H1 (cell line): Measurements from ENCODE around the gene LRP1. TPM values are rescaled to one million over a fixed set of nuclear protein-coding genes. Genes with fewer than 3 reads are reported as not detected.

Experiments used
- CTCF ChIA-PET: fragments of 300-600 bp; sonication (Branson Sonifier 250); formaldehyde crosslinking; loops from one replicate; lab custom pipeline; 2021; ENCODE audit not compliant: partially characterized antibody; lab: Charles Lee
- POLR2A ChIA-PET: fragments of 300-600 bp; sonication (Branson Sonifier 250); formaldehyde crosslinking; loops from one replicate; lab custom pipeline; 2021; ENCODE audit warnings: inconsistent platforms; ENCODE audit not compliant: partially characterized antibody; lab: Charles Lee
- DNase-seq, 2 experiments: peaks; one replicate each; pipeline versions ENCODE4 v3.0.0 to v3.0.0-alpha.2; 2010 to 2022; ENCODE audit warnings: low spot score in 2 of 2, low read depth in 1 of 2, mixed read lengths in 1 of 2
- FAIRE-seq: peaks from 2 replicates; lab custom pipeline; 2011; peaks lifted over from hg19 to GRCh38; lab: Jason Lieb, UNC
- H2AFZ ChIP-seq: 2 replicates; pipeline ENCODE4 v1.8.1; 2012; ENCODE audit warnings: low read length, inconsistent platforms
- H2AK5ac ChIP-seq: 2 replicates; pipeline ENCODE4 v1.6.1; 2013; ENCODE audit warnings: low read depth, low read length
- H2BK120ac ChIP-seq: replicated peaks from 2 replicates; pipeline ENCODE3; 2013; ENCODE audit warnings: low read depth, low read length, inconsistent platforms
- H2BK12ac ChIP-seq: 2 replicates; pipeline ENCODE4 v1.6.1; 2013; ENCODE audit warnings: low read depth, low read length
- H2BK15ac ChIP-seq: 2 replicates; pipeline ENCODE4 v1.6.1; 2013; ENCODE audit warnings: low read length
- H2BK20ac ChIP-seq: 2 replicates; pipeline ENCODE4 v1.6.1; 2013; ENCODE audit warnings: low read length
- H2BK5ac ChIP-seq: 2 replicates; pipeline ENCODE4 v1.6.1; 2013; ENCODE audit warnings: low read depth, low read length
- H3K14ac ChIP-seq: 2 replicates; pipeline ENCODE4 v1.6.1; 2013; ENCODE audit warnings: inconsistent platforms; ENCODE audit not compliant: insufficient read length
- H3K18ac ChIP-seq: 2 replicates; pipeline ENCODE4 v1.6.1; 2013; ENCODE audit warnings: low read length; ENCODE audit errors: extremely low read depth
- H3K23ac ChIP-seq: 2 replicates; pipeline ENCODE4 v1.6.1; 2013; ENCODE audit warnings: inconsistent platforms; ENCODE audit not compliant: insufficient read length
- H3K23me2 ChIP-seq: 2 replicates; pipeline ENCODE4 v1.6.1; 2013; ENCODE audit warnings: low read depth, low read length
- H3K27ac ChIP-seq: 2 replicates; pipeline ENCODE4 v1.6.1; 2011; ENCODE audit warnings: low read depth, low read length, inconsistent platforms
- H3K27me3 ChIP-seq, 4 experiments: replicated peaks in 1 of 4; 1 replicate in 1 of 4; 2 replicates in 3 of 4; pipeline versions ENCODE4 v1.6.1 to v1.8.1; 2011 to 2013; ENCODE audit warnings: low read length in 3 of 4, mild to moderate bottlenecking in 3 of 4, inconsistent platforms in 2 of 4, mixed read lengths in 2 of 4, moderate library complexity in 1 of 4; ENCODE audit not compliant: control insufficient read depth in 3 of 4, insufficient read depth in 3 of 4; ENCODE audit errors: extremely low read depth in 1 of 4
- H3K36me3 ChIP-seq, 4 experiments: 2 replicates each; pipeline versions ENCODE4 v1.6.1 to v1.8.1; 2011 to 2013; ENCODE audit warnings: mild to moderate bottlenecking in 4 of 4, low read length in 3 of 4, moderate library complexity in 2 of 4, control low read depth in 1 of 4, inconsistent platforms in 1 of 4; ENCODE audit not compliant: insufficient read depth in 4 of 4, control insufficient read depth in 2 of 4
- H3K4ac ChIP-seq: replicated peaks from 2 replicates; pipeline ENCODE3; 2013; ENCODE audit warnings: low read length, low read depth, mixed read lengths, inconsistent platforms; ENCODE audit not compliant: insufficient read length
- H3K4me1 ChIP-seq, 4 experiments: replicated peaks in 1 of 4; 1 replicate in 1 of 4; 2 replicates in 3 of 4; pipeline versions ENCODE4 v1.6.1 to v1.8.1; 2011 to 2013; ENCODE audit warnings: low read length in 3 of 4, inconsistent platforms in 2 of 4, mixed read lengths in 1 of 4; ENCODE audit not compliant: insufficient read depth in 4 of 4, control insufficient read depth in 3 of 4
- H3K4me2 ChIP-seq, 2 experiments: 2 replicates each; pipeline versions ENCODE4 v1.6.1 to v1.8.1; 2011 to 2013; ENCODE audit warnings: low read depth in 2 of 2, low read length in 2 of 2, control low read depth in 1 of 2, inconsistent platforms in 1 of 2, mild to moderate bottlenecking in 1 of 2; ENCODE audit not compliant: insufficient read depth in 1 of 2
- H3K4me3 ChIP-seq, 4 experiments: fragments of 200-600, 300-600 bp in 1 of 4; sonication (generic), shearing (Covaris generic), sonication (Bioruptor Twin) in 1 of 4; 2 replicates each; pipeline versions ENCODE4 v1.5.1 to v1.8.1; 2011 to 2016; ENCODE audit warnings: low read length in 4 of 4, low read depth in 3 of 4, control low read depth in 2 of 4, inconsistent platforms in 2 of 4, mild to moderate bottlenecking in 2 of 4, mixed read lengths in 1 of 4, moderate library complexity in 1 of 4; ENCODE audit not compliant: insufficient read depth in 2 of 4; ENCODE audit errors: extremely low read depth in 1 of 4
- H3K56ac ChIP-seq: replicated peaks from 2 replicates; pipeline ENCODE3; 2013; ENCODE audit warnings: low read depth, mild to moderate bottlenecking, mixed read lengths, low read length, inconsistent platforms; ENCODE audit not compliant: insufficient read length
- H3K79me1 ChIP-seq: 2 replicates; pipeline ENCODE4 v1.6.1; 2013; ENCODE audit warnings: low read depth, low read length, control low read depth
- H3K79me2 ChIP-seq, 2 experiments: 2 replicates each; pipeline versions ENCODE4 v1.6.1 to v1.8.1; 2012 to 2013; ENCODE audit warnings: low read length in 2 of 2, mild to moderate bottlenecking in 2 of 2, inconsistent platforms in 1 of 2; ENCODE audit not compliant: insufficient read depth in 2 of 2, control insufficient read depth in 1 of 2
- H3K9ac ChIP-seq, 4 experiments: replicated peaks in 1 of 4; 1 replicate in 1 of 4; 2 replicates in 3 of 4; pipeline versions ENCODE4 v1.6.1 to v1.8.1; 2011 to 2013; ENCODE audit warnings: low read depth in 3 of 4, low read length in 3 of 4, control low read depth in 2 of 4, mild to moderate bottlenecking in 2 of 4, moderate library complexity in 2 of 4, inconsistent platforms in 1 of 4; ENCODE audit errors: extremely low read depth in 1 of 4
- H3K9me3 ChIP-seq, 2 experiments: 2 replicates each; pipeline versions ENCODE4 v1.6.1 to v1.8.1; 2012 to 2013; ENCODE audit warnings: mild to moderate bottlenecking in 2 of 2, moderate library complexity in 2 of 2, control low read depth in 1 of 2, inconsistent platforms in 1 of 2, low read depth in 1 of 2, low read length in 1 of 2, mixed read lengths in 1 of 2; ENCODE audit not compliant: insufficient read depth in 2 of 2
- H4K20me1 ChIP-seq, 2 experiments: replicated peaks in 1 of 2; 2 replicates each; pipeline versions ENCODE3 to v1.8.1; 2011 to 2013; ENCODE audit warnings: inconsistent platforms in 2 of 2, low read length in 2 of 2, mild to moderate bottlenecking in 1 of 2; ENCODE audit not compliant: insufficient read depth in 2 of 2, control insufficient read depth in 1 of 2
- H4K5ac ChIP-seq: 2 replicates; pipeline ENCODE4 v1.6.1; 2013; ENCODE audit warnings: low read length, low read depth, mixed read lengths, inconsistent platforms; ENCODE audit not compliant: insufficient read length
- H4K8ac ChIP-seq: 2 replicates; pipeline ENCODE4 v1.8.0; 2013; ENCODE audit warnings: mild to moderate bottlenecking, moderate library complexity, low read length, inconsistent platforms; ENCODE audit not compliant: insufficient read depth; ENCODE audit errors: extremely low read depth
- H4K91ac ChIP-seq: replicated peaks from 2 replicates; pipeline ENCODE3; 2013; ENCODE audit warnings: low read length, mixed read lengths, inconsistent platforms; ENCODE audit not compliant: insufficient read length
- ATF3 ChIP-seq: IDR thresholded peaks from 2 replicates; pipeline ENCODE4 v1.6.1; 2011; ENCODE audit warnings: low read depth, mild to moderate bottlenecking, low read length; ENCODE audit not compliant: insufficient read depth
- BCL11A ChIP-seq, 2 experiments: IDR thresholded peaks; one replicate each; pipeline ENCODE4 v1.6.1; 2011; ENCODE audit warnings: low read depth in 2 of 2, low read length in 2 of 2, mild to moderate bottlenecking in 2 of 2
- CHD1 ChIP-seq: IDR thresholded peaks from 2 replicates; pipeline ENCODE4 v1.6.1; 2012; ENCODE audit warnings: low read depth, low read length, improper control_type of control experiment
- EP300 ChIP-seq, 2 experiments: IDR thresholded peaks; 1 replicate in 1 of 2; 2 replicates in 1 of 2; pipeline ENCODE4 v1.6.1; 2011 to 2012; ENCODE audit warnings: low read depth in 2 of 2, low read length in 2 of 2, mild to moderate bottlenecking in 2 of 2, borderline replicate concordance in 1 of 2, inconsistent platforms in 1 of 2, moderate library complexity in 1 of 2
- EZH2 ChIP-seq: fragments of 200-600 bp; sonication (generic); IDR thresholded peaks from 2 replicates; pipeline ENCODE4 v1.7.1; 2012; ENCODE audit warnings: low read depth, mild to moderate bottlenecking, moderate library complexity, low read length, inconsistent platforms; ENCODE audit not compliant: severe bottlenecking
- KDM1A ChIP-seq: fragments of 200-600, 300-600 bp; sonication (generic); IDR thresholded peaks from 2 replicates; pipeline ENCODE4 v1.7.1; 2016; ENCODE audit warnings: mild to moderate bottlenecking, low read length, borderline replicate concordance
- KDM5A ChIP-seq: fragments of 200-600 bp; IDR thresholded peaks from 2 replicates; pipeline ENCODE4 v1.7.1; 2012; ENCODE audit warnings: mild to moderate bottlenecking, low read length, inconsistent platforms, mixed read lengths
- NANOG ChIP-seq: IDR thresholded peaks from 2 replicates; pipeline ENCODE4 v1.6.1; 2011; ENCODE audit warnings: low read length, low read depth, mild to moderate bottlenecking, inconsistent platforms; ENCODE audit not compliant: insufficient read depth, poor library complexity, severe bottlenecking
- RXRA ChIP-seq: IDR thresholded peaks from 2 replicates; pipeline ENCODE4 v1.6.1; 2011; ENCODE audit warnings: low read depth, mild to moderate bottlenecking, low read length, moderate library complexity; ENCODE audit not compliant: insufficient read depth
- SAP30 ChIP-seq: fragments of 300-600 bp; sonication (generic); IDR thresholded peaks from 2 replicates; pipeline ENCODE4 v1.7.1; 2012; ENCODE audit warnings: low read length, moderate library complexity, mild to moderate bottlenecking, inconsistent platforms; ENCODE audit not compliant: insufficient read depth, insufficient replicate concordance
- WGBS, 2 experiments: shearing (Covaris generic) in 1 of 2; methylation state at CpG; one replicate each; pipeline versions ENCODE4 v1.1.6 to v1.1.7; 2013 to 2015; ENCODE audit warnings: low lambda C conversion rate in 2 of 2, mixed read lengths in 2 of 2, inconsistent platforms in 1 of 2, low coverage in 1 of 2, missing lambda C conversion rate in 1 of 2; ENCODE audit not compliant: insufficient replicate concordance in 2 of 2, insufficient coverage in 1 of 2, insufficient read length in 1 of 2; ENCODE audit errors: extremely low coverage in 1 of 2, missing lambda C conversion rate in 1 of 2; 5-methylcytosine and 5-hydroxymethylcytosine counted together
- polyA plus RNA-seq, 7 experiments: library from polyadenylated mRNA; depleted of rRNA in 3 of 7; stranded (reverse) in 5 of 7; unstranded in 2 of 7; fragments of >200 nt in 5 of 7; fragments of 200-250 nt in 2 of 7; gene quantifications; 1 replicate in 5 of 7; 2 replicates in 1 of 7; 4 replicates in 1 of 7; pipeline versions ENCODE4 v1.2.1 to v1.2.3, GENCODE V29; 2011 to 2013; ENCODE audit warnings: missing spikeins in 2 of 7, mixed read lengths in 2 of 7
- total RNA-seq: library from RNA; stranded (reverse); fragmentation: NEBNext Ultra II Directional; extraction: Animal tissue kit (Norgen Biotek cat#: 25700); gene quantifications from 2 replicates; pipeline ENCODE4 v1.2.1, GENCODE V29; 2021

The LRP1 gene
- total and polyA plus RNA-seq, 2 of the 8 experiments (the other 6 are each of a cell fraction or from before 2014, with no cell fraction given) = 35.3 to 92.5 TPM

GRCh38 chr12:57207731-57208630 is 79.7 kb downstream of the LRP1 start:
- ChIA-PET POLR2A (interaction anchor here (0.8 to 7.0 kb wide), 13 partner anchors 12 to 108 kb away, joined by 3 to 53 read pairs (median 4); partner anchors contain the start of gene SHMT2), CTCF (interaction anchor here (0.7 to 3.4 kb wide), 13 partner anchors 7 to 110 kb away, joined by 3 to 13 read pairs (median 3); no protein-coding TSS in a partner anchor)
- no peak for DNase-seq
- H2BK12ac ChIP-seq = no peak overlapping the region
- no peak overlapping the region for H3K23ac ChIP-seq
- H3K79me1 ChIP-seq = no peaks in the 10 kb centered on the region
- no peak overlapping the region for H3K4me2 ChIP-seq
- no peak overlapping the region for H4K5ac ChIP-seq
- H2BK5ac ChIP-seq = no peak overlapping the region
- no peak for FAIRE-seq
- H4K91ac ChIP-seq = no peak overlapping the region
- H2BK120ac ChIP-seq = no peak overlapping the region
- H2AK5ac ChIP-seq = no peak overlapping the region
- H2BK20ac ChIP-seq = no peak overlapping the region
- no peaks in the 10 kb centered on the region for H3K9me3 ChIP-seq
- H3K18ac ChIP-seq = no peak overlapping the region
- no peak overlapping the region for H3K4ac ChIP-seq
- H3K9ac ChIP-seq = no peak overlapping the region
- H3K14ac ChIP-seq = no peak overlapping the region
- H4K8ac ChIP-seq = no peak overlapping the region
- H3K79me2 ChIP-seq = no peaks in the 10 kb centered on the region
- no peak overlapping the region for H2AFZ ChIP-seq
- H3K56ac ChIP-seq = no peak overlapping the region
- WGBS, 2 experiments = 94% methylated on average over 27 of the region's 29 CpGs; no CpG with 5 or more reads in 1 of the 2 experiments
- H3K23me2 ChIP-seq = no peaks in the 10 kb centered on the region
- H3K27ac ChIP-seq = no peak overlapping the region
- H4K20me1 ChIP-seq = peaks cover 12 to 16% of the 10 kb centered on the region in 2 experiments
- H3K36me3 ChIP-seq = peaks cover 25 to 75% (median 60%) of the 10 kb centered on the region in 4 experiments
- no peaks in the 10 kb centered on the region for H3K27me3 ChIP-seq
- H2BK15ac ChIP-seq = no peak overlapping the region
- no peak overlapping the region for H3K4me3 ChIP-seq
- H3K4me1 ChIP-seq = no peaks in the 10 kb centered on the region
- TF ChIP-seq KDM5A = no peak
- no peak for TF ChIP-seq EZH2
- no peak for TF ChIP-seq SAP30
- no peak for TF ChIP-seq BCL11A (IDR thresholded peaks at IDR 0.05; ENCODE audit: low read depth in 2 of 2, low read length in 2 of 2)
- TF ChIP-seq RXRA = no peak
- no peak for TF ChIP-seq NANOG
- no peak for TF ChIP-seq CHD1
- TF ChIP-seq ATF3 = no peak
- TF ChIP-seq KDM1A = no peak
- TF ChIP-seq EP300 (IDR thresholded peaks at IDR 0.05; ENCODE audit: borderline replicate concordance in 1 of 2, low read depth in 2 of 2, low read length in 2 of 2) = no peak
